ELR (cell line): ENCODE measurements around the gene TTC38.
A peak's percentile ranks its signal among the peaks of the same experiment; 100 is the strongest.

ENCODE experiments used
- DNase-seq: peaks from one replicate; pipeline ENCODE4 v3.0.0-alpha.2; 2015; ENCODE audit warnings: low read depth

The TTC38 gene

DNA sequence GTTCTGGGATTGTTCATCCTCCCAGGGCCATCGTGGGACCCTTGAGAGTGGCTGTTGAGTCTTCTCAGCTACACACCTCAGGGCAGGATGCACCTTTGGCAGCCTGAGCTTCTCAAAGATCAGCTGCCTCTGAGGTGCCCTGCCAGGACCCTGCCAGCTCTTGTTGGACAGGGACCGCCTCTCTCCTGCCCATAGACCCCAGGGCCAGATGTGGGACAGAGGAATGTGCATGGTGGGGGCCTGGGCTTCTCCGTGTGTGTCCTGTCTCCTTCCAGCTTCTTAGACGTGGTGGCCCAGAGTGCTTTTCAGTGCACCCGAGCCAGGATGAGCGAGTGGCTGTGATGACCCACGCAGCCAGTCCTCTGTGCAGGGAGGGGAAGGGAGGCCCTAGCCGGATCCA is 61.8 kb downstream of the TTC38 start:
- no peak for DNase-seq

DNA sequence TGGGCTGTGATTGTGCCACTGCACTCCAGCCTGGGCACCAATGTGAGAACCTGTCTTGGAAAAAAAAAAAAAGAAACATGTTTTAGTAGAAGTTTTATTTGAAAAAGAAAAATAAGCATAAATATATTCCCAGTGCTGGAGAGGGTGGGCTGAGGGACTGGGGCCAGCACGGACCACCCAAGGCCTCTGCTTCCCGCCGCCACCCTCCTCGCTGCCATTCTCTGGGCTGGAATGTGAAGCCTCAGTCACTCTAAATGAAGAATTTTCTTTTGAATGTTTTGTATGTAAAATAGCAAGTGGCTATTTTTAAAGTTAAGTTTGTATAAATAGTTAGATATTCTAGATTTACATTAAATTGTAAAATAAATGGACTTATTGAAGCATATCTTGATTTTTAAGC is 62.6 kb downstream of the TTC38 start:
- no peak for DNase-seq

DNA sequence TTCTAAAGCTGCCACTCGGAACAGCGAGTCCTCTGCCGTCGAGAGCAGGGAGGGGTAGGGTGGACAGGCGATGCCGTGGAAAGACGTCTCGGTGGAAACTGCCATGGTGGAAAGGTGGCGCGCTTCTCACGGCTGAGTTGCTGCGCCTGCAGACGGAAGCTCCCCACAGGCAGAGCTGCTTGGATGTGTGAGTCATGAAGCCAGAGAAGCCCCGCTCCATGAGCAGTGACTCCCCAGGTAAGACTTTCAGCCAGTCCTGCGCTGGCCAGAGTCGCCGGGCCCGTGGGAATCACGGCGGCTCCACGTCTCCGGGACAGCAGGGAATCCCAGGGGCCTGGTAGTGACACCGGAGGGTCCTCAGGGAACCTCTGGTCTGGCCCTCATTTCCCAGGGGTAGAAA is 63.7 kb downstream of the TTC38 start:
- no peak for DNase-seq

DNA sequence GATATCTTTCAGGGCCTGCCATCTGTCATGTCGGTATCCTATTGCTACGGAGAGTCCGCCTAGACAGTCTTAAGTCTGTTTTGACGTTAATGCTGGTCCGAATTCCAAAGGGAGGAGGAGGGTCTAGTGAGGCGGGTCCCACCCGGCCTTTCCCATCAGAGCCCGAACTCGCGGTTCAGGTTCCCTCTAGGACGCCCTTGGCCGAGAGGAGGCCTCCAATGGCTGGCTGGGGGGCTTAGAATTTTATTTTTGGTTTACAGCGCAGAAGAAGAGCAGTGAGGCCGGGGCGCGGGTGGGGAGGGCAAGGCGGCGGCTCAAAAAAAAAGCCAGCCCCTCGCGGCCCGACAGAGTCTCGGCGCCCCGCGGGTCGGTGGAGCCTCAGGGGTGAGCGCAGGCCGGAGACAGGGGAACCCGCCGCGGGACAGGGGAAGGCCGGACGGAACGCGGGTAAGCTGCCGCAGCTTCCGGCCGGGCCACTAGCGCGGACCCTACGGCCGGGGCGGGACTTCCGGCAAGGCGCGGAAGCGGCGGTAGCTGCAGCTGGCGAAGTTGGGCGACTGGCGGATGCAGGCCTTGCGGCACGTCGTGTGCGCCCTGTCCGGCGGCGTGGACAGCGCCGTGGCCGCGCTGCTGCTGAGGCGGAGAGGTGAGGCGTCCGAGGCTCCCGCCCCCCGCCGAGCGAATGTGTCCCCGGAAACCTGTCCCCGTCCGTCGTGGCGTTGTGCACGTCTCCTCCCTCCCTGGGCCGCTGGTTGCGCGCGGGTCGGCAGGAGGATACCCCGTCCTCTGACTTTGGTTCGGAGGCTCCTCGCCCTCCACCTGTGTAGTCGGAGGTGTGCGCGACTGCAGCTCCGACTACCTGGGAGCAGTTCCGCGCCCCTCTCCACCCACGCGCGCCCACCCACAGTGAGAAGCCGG is 67.7 kb downstream of the TTC38 start, which contains the start of gene TRMU:
Gene TRMU (plus strand): TSS at position 514 of the 918 bp plus-strand sequence. CDS start 51 bp downstream, at position 565.
- DNase-seq: peak; percentile 91

DNA sequence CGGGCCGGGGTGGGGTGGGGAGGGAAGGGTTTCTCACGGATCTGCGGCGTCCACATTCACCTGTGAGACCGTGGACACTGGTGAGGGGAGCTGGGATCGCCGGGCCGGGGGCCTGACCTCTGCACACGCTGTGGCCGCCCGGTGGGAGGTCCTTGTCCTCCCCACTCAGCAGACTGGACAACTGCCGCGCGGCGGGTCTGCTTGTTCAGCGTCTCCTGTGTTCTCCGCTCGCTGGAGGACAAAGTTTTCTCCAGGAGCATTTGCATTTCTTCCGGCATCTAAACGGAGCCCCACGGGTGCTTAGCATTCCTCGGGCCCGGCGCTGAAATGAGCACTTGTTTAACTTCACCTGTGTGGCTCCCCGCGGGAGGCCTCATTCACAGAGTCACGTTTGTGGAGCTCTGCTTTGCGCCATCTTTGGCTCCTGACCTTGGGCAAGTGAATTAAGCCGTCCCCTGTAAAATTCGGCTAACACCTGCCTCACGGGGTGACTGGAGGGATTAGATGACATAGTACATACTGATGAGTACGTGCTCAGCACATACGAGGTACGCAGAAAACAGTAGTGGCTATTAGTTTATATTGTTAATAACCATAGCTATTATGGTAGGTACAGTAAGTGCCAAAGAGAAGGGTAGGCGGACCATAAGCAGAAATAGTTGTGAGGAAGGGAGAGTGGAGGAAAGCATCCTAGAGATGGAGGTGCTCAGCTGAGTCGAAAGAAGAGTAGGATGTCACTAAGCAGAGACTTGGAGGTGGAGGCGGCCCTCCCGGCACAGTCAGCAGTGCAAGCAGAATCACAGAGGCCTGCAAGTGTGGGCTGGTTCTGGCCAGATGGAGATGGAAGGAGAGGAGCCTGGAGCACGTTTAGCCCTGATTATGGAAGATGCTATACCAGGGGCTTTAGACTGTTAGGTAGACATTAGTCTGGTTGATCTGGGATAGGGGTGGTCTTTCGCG is 68.6 kb downstream of the TTC38 start:
- DNase-seq: peak; percentile 44

DNA sequence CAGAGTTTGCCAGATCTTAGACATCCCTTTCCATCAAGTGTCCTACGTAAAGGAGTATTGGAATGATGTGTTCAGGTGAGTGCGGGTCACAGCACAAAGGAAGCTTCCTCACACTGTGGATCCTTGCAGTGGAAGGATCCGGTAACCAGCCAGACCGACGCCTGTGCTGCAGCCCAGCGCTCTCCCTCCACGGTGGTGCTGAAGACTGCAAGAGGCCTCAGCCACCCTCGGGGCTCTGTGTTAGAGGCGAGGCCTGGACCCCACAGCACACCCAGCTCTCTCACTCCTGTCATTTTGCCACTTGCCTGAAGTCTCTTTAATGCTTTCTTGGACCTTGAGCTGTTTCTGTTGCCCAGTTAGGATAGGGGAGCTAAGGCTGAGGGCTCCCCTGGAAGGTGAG is 70.1 kb downstream of the TTC38 start:
- DNase-seq: no peak

DNA sequence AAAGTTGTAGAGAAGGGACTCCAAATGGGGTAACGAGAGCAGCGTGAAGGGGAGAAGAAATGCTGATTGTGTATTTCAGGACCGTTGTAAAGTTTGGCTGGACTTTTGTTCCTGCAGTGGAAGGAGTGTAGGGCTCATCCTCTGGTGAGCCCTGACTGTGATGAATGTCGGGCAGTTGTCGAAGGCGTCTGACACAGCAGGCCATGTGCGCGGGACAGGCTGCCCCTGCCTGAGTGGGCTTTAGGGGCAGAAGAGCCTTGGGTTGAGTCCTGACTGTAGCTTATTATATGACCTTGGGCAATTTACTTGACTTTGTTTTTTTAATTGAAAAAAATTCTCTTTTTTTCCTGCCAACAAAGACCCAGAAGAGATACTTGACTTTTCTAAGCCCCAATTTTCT is 70.8 kb downstream of the TTC38 start:
- DNase-seq: no peak

DNA sequence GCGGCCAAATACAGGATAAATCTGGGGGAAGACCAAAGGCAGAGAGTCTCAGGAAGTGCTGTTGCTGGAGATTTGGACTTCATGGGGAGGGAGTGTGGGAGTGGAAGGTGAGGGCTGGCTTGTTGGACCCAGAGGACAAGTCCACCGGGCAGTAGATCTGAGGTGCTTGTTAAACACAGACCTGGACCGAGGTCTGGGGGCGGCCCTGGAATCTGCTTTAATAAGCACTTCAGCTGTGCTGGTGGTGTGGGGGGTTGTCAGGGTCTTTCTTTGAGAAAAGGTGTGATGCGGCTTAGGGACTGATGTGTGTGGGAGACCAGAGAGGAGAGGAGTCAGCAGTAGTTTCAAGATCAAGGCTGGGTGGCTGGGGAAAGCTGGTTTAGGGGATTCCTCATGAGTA is 72.1 kb downstream of the TTC38 start:
- DNase-seq: no peak

DNA sequence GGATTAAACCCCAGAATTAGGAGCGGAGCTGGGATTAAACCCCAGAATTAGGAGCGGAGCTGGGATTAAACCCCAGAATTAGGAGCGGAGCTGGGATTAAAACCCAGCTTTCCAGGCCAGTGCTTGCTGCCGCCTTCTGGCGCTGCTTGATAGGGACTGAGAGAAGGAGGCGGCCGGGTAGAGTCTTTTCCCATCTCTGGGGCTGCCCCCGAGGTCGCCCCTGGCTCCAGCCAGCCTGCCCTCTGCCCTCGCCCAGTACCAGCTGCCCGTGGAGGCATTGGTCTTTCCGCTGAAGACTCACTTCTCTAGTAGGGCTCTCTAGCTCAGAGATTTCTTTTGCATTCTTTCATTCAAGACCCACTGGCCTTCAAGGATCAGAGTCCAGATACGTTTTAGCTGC is 72.9 kb downstream of the TTC38 start:
- no peak for DNase-seq
